ENCODE results near the gene NRARP. TPM values are rescaled to one million over a fixed set of nuclear protein-coding genes. Genes with fewer than 3 reads are reported as not detected.

NRARP gene
- total RNA-seq, 1 experiment from 2014 or later, result 24.7 TPM

DNA sequence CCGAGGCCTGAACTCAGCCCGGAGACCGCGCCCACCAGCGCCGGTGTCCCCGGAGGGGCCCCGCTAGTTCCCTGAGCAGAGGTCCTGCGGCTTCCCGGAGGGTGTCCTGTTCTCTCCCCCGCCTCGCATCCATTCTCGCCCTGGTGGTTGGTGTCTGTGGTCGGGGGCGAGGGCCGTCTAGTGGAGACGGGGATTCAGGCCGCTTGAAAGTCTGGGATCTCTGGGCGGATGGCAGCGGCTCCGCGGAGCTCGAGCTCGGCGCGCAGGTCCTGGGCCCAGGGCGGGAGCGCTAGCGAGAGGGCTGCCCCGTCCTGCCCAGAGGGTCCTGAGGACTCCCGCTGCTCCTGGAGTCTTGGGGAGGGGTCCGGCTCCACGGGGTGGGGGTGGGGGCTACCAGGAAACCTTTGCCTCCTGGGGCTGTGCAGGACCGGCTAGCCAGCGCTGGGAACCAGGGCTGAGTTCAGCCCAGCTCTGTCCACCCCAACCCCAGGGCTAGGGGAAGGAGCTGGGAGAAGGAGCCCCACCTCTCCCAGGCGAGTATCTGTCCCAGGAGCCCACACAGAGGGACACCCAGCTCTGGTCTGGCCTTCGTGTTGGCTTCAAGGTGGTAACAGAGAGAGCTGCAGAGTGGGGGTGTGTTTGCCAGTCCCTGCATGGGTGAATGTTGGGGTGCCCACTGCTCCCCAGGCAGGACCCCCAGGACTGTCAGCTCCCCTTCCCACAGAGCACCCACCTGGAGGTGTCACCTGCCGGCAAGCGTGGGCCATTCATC is 20.5 kb downstream of the NRARP start:
- peaks cover 13% of the 10 kb centered on the region for H3K36me3 Mint-ChIP-seq (ENCODE audit: insufficient read depth, unreplicated experiment)
- no peaks in the 10 kb centered on the region for H3K9me3 Mint-ChIP-seq (ENCODE audit: unreplicated experiment)
- Histone ChIP-seq H3K4me1 (no peaks in the 10 kb centered on the region), H3K36me3 (ENCODE audit: control insufficient read depth, insufficient read depth, low read length) (no peaks in the 10 kb centered on the region; the same call in 1 of the 2 replicates), H3K4me3 (ENCODE audit: low read depth, low read length) (no peak overlapping the region), H3K9me3 (0 out of 2 replicates have a peak, but pooled peaks cover 6% of the 10 kb centered on the region), H3K27me3 (replicated peaks; ENCODE audit: control insufficient read depth, insufficient read depth, low read length) (no peaks in the 10 kb centered on the region)
- H3K4me3 Mint-ChIP-seq (ENCODE audit: unreplicated experiment), result no peak overlapping the region
- no peak overlapping the region for H3K27ac Mint-ChIP-seq (ENCODE audit: unreplicated experiment)
- CTCF ChIA-PET, result no interaction called here
- BruUV-seq (replicated peaks), result no TSS peak
- no peak for DNase-seq
- H3K27me3 Mint-ChIP-seq (ENCODE audit: insufficient read depth, unreplicated experiment), result no peaks in the 10 kb centered on the region
- no peaks in the 10 kb centered on the region for H3K4me1 Mint-ChIP-seq (ENCODE audit: low read depth, unreplicated experiment)
- intact Hi-C loops (cut with micrococcal nuclease; ENCODE audit: unreplicated experiment), result no loop called here
- POLR2A ChIA-PET, result no interaction called here
- TF ChIP-seq, protein P1, sequence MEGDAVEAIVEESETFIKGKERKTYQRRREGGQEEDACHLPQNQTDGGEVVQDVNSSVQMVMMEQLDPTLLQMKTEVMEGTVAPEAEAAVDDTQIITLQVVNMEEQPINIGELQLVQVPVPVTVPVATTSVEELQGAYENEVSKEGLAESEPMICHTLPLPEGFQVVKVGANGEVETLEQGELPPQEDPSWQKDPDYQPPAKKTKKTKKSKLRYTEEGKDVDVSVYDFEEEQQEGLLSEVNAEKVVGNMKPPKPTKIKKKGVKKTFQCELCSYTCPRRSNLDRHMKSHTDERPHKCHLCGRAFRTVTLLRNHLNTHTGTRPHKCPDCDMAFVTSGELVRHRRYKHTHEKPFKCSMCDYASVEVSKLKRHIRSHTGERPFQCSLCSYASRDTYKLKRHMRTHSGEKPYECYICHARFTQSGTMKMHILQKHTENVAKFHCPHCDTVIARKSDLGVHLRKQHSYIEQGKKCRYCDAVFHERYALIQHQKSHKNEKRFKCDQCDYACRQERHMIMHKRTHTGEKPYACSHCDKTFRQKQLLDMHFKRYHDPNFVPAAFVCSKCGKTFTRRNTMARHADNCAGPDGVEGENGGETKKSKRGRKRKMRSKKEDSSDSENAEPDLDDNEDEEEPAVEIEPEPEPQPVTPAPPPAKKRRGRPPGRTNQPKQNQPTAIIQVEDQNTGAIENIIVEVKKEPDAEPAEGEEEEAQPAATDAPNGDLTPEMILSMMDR (IDR thresholded peaks at IDR 0.05; ENCODE audit: insufficient read depth in 1 of 2, low read depth in 1 of 2, low read length in 1 of 2, severe bottlenecking in 1 of 2, unreplicated experiment in 1 of 2), result no peak

DNA sequence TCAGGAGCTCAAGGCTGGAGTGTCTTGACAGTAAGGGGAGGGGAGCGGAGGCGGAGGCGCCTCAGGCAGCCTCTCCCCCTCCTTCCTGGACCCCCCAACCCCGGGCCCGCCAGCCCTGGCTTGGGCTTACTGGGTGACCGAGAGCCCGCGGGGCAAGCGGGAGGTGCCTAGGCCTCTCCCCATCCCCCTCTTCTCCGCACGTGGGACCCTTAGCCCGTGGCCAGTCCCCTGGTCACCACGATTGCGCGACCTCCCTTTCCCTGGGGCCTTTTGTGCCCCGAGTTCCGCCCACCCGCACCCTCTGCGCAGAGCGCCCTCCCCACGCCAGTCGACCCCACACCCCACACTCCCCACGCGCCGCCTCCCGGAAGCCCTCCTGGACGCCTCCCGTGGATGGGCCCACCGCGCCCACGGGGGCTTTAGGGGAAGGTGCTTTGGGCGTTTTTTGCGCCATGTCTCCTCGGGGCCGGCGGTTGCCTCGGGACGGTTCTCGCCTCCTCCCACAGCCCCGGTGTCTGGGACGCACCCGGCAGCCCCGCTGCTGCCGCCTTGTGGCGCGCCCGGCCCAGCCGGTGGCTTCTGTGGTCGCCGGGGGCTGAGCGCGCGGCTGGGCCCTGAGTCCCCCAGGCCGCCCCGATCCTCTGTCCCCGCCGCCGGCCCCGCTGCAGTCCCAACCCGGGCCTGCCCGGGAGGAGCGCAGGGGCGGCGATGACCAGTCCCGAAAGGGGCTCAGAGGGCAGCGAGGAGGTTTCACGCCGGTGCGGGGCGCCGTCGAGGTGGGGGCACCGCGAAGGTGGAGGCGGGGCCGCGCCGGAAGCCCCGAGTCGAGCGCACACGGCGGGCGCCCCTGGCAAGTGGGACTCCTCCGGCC is 21.4 kb downstream of the NRARP start:
- no peak overlapping the region for H3K27ac Mint-ChIP-seq (ENCODE audit: unreplicated experiment)
- no peaks in the 10 kb centered on the region for H3K4me1 Mint-ChIP-seq (ENCODE audit: low read depth, unreplicated experiment)
- no peaks in the 10 kb centered on the region for H3K9me3 Mint-ChIP-seq (ENCODE audit: unreplicated experiment)
- TF ChIP-seq, protein P1 (IDR thresholded peaks at IDR 0.05; ENCODE audit: insufficient read depth in 1 of 2, low read depth in 1 of 2, low read length in 1 of 2, severe bottlenecking in 1 of 2, unreplicated experiment in 1 of 2), result no peak
- H3K36me3 Mint-ChIP-seq (ENCODE audit: insufficient read depth, unreplicated experiment), result peaks cover 15% of the 10 kb centered on the region
- Histone ChIP-seq H3K4me3 (ENCODE audit: low read depth, low read length) (no peak overlapping the region), H3K9me3 (0 out of 2 replicates have a peak, but pooled peaks cover 6% of the 10 kb centered on the region), H3K36me3 (ENCODE audit: control insufficient read depth, insufficient read depth, low read length) (no peaks in the 10 kb centered on the region; the same call in 1 of the 2 replicates), H3K4me1 (no peaks in the 10 kb centered on the region), H3K27me3 (replicated peaks; ENCODE audit: control insufficient read depth, insufficient read depth, low read length) (no peaks in the 10 kb centered on the region)
- intact Hi-C loops (cut with micrococcal nuclease; ENCODE audit: unreplicated experiment), result no loop called here
- ChIA-PET CTCF (no interaction called here), POLR2A (no interaction called here)
- no peaks in the 10 kb centered on the region for H3K27me3 Mint-ChIP-seq (ENCODE audit: insufficient read depth, unreplicated experiment)
- no TSS peak for BruUV-seq (replicated peaks)
- DNase-seq, result no peak
- H3K4me3 Mint-ChIP-seq (ENCODE audit: unreplicated experiment), result no peak overlapping the region

DNA sequence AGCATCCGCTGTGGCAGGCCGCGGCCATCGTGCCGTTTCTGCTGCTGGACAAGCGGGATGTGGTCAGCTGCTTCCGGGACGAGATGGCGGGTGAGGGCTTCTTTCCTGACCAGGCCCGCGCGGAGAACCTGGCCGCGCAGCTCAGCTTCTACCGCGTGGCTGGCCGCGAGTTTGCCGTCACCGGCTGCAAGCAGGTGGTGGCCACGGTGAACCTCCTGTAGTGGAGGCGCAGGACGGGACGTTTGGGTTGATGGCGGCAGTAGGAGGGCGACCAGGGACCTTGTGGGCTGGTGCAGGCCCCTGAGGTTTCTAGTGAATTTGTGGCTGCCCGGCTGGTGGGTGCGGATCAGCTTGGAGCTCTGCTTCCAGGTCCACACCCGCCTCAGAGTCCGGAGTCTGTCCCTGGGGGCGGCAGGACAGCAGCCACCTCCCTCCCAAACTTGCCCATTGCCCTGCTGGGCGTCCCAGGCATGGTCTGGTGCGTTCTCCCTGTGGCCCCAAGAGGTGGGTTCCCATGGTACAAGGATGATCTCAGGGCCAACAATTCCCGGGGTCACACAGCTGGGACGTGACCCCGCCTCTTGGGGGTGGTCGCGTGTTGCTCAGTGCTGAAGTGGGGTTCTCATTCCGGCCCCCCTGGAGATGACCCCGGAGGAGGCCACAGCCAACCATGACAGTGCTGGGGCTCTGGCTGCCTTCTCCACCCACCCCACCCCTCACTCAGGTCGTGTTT is 22.2 kb downstream of the NRARP start:
- Histone ChIP-seq H3K36me3 (ENCODE audit: control insufficient read depth, insufficient read depth, low read length) (no peaks in the 10 kb centered on the region; the same call in 1 of the 2 replicates), H3K27me3 (replicated peaks; ENCODE audit: control insufficient read depth, insufficient read depth, low read length) (no peaks in the 10 kb centered on the region), H3K9me3 (0 out of 2 replicates have a peak, but pooled peaks cover 6% of the 10 kb centered on the region), H3K4me3 (ENCODE audit: low read depth, low read length) (no peak overlapping the region), H3K4me1 (no peaks in the 10 kb centered on the region)
- H3K4me3 Mint-ChIP-seq (ENCODE audit: unreplicated experiment), result no peak overlapping the region
- H3K27ac Mint-ChIP-seq (ENCODE audit: unreplicated experiment), result no peak overlapping the region
- H3K27me3 Mint-ChIP-seq (ENCODE audit: insufficient read depth, unreplicated experiment), result no peaks in the 10 kb centered on the region
- POLR2A ChIA-PET, result interaction anchor here (0.7 kb wide), 1 partner anchor 23 kb away, joined by 4 read pairs; no protein-coding TSS in a partner anchor
- H3K36me3 Mint-ChIP-seq (ENCODE audit: insufficient read depth, unreplicated experiment), result peaks cover 23% of the 10 kb centered on the region
- no TSS peak for BruUV-seq (replicated peaks)
- CTCF ChIA-PET, result interaction anchor here (0.6 kb wide), 1 partner anchor 308 kb away, joined by 3 read pairs; no protein-coding TSS in a partner anchor
- H3K4me1 Mint-ChIP-seq (ENCODE audit: low read depth, unreplicated experiment), result no peaks in the 10 kb centered on the region
- intact Hi-C loops (cut with micrococcal nuclease; ENCODE audit: unreplicated experiment), result no loop called here
- H3K9me3 Mint-ChIP-seq (ENCODE audit: unreplicated experiment), result no peaks in the 10 kb centered on the region
- TF ChIP-seq, protein P1 (IDR thresholded peaks at IDR 0.05; ENCODE audit: insufficient read depth in 1 of 2, low read depth in 1 of 2, low read length in 1 of 2, severe bottlenecking in 1 of 2, unreplicated experiment in 1 of 2), result no peak
- no peak for DNase-seq

All from Caco-2 (cell line).